ENCODE results near the gene TNFRSF4. TPM values are rescaled to one million over a fixed set of nuclear protein-coding genes. Genes with fewer than 3 reads are reported as not detected.
A peak's percentile ranks its signal among the peaks of the same experiment; 100 is the strongest.

The TNFRSF4 gene
- total RNA-seq, 2 experiments from 2014 or later: 340 to 418 TPM

- no peak for ATAC-seq
- peaks cover 4% of the 10 kb centered on the region for H3K27me3 Mint-ChIP-seq
- no peaks in the 10 kb centered on the region for H3K4me1 Mint-ChIP-seq
- ChIA-PET POLR2A (no interaction called here), CTCF (no interaction called here)
- H3K36me3 Mint-ChIP-seq (ENCODE audit: low read depth): no peaks in the 10 kb centered on the region
- H3K27ac Mint-ChIP-seq: no peak overlapping the region
- intact Hi-C loops (cut with DNase I, micrococcal nuclease): no loop called here
- no peaks in the 10 kb centered on the region for H3K9me3 Mint-ChIP-seq (ENCODE audit: low read depth)
- H3K4me3 Mint-ChIP-seq: no peak overlapping the region
- DNase-seq: no peak
Measured at GRCh38 chr1:1243266-1243660, 29.3 kb upstream of the TNFRSF4 start.

DNA sequence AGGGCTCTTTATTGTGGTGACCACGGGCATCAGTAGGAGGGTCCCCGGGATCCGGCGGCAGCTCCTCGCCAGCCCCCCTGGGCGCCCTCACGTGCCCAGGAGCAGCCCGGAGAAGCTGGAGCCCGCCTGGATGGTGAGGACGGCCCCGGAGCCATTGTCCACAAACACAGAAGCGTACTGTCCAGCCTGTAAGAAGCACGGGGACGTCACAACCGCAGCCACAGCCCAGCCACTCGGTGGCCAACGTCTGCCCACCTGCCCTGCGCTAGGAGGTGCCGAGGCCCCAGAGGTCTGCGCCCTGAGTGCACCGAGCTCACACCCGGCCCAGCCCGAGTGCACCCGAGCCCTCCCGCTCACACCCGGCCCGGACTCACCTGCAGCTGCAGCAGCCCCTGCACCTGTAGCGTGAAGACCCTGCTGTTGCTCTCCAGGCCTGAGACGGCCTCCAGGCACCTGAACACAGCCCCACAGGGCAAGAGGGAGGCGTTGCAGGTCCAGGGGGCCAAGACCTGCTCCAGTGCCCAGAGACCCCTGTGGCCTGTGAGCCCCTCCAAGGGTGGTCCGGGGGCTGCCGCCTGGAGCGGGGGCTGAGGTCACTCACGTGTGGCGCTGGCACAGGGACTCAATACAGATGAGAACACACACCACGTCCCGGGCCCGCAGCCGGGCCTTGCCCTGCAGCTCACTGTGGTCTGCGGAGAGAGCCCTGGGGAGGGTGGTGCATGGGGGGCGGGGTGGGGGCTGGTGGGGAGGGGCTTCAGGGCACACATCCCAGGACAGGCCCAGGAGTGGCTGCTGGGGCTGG is 28.7 kb upstream of the TNFRSF4 start:
- peaks cover 4% of the 10 kb centered on the region for H3K27me3 Mint-ChIP-seq
- CTCF ChIA-PET: no interaction called here
- ATAC-seq (no peak), DNase-seq (no peak)
- H3K4me3 Mint-ChIP-seq: no peak overlapping the region
- POLR2A ChIA-PET: no interaction called here
- no peak overlapping the region for H3K27ac Mint-ChIP-seq
- intact Hi-C loops (cut with DNase I, micrococcal nuclease): no loop called here
- no peaks in the 10 kb centered on the region for H3K4me1 Mint-ChIP-seq
- no peaks in the 10 kb centered on the region for H3K9me3 Mint-ChIP-seq (ENCODE audit: low read depth)
- H3K36me3 Mint-ChIP-seq (ENCODE audit: low read depth): no peaks in the 10 kb centered on the region

- Mint-ChIP-seq H3K4me3 (no peak overlapping the region), H3K27ac (no peak overlapping the region), H3K27me3 (peaks cover 2% of the 10 kb centered on the region), H3K36me3 (ENCODE audit: low read depth) (no peaks in the 10 kb centered on the region), H3K4me1 (no peaks in the 10 kb centered on the region), H3K9me3 (ENCODE audit: low read depth) (no peaks in the 10 kb centered on the region)
- ATAC-seq: no peak
- ChIA-PET POLR2A (no interaction called here), CTCF (no interaction called here)
- intact Hi-C loops (cut with DNase I, micrococcal nuclease): no loop called here
- DNase-seq: no peak
Measured at GRCh38 chr1:1241588-1242219, 27.8 kb upstream of the TNFRSF4 start.

DNA sequence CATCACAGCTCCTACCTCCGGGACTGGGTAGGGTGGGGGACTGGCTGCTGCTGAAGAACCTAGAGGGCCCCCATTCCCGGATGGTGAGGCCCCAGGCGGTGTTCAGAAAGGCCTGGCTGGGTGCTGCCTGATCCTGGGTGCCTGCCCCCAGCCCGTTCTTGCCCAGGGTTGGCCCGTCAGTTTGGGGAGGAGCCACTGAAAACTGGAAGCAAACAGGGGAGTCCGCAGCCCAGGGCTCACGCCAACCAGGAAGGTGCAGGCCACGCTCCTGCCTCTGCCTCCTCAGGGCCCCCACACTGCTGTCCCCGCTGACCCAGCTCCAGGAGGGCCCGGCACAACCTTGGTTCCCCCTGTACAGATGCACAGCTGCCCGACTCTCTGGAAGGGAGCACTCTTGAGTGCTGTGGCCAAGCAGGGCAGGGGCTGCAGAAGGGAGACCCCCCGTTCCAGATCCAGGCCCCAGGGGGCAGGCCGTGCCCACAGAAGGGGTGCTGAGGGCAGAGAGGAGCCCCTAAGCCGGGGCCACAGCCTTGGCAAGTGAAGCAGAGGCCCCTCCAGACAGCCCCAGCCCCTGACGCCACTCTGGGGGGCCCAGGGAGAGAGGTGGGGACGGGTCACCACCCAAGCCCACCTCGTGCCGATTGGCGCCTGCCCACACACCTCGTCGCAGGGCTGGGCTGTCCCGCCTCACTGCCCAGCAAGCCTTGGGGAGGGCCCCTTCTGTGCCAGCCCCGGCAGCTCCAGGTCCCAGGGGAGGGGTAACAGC is 27.1 kb upstream of the TNFRSF4 start:
- CTCF ChIA-PET: no interaction called here
- DNase-seq (no peak), ATAC-seq (no peak)
- POLR2A ChIA-PET: interaction anchor here (0.6 kb wide), 1 partner anchor 95 kb away, joined by 3 read pairs; no protein-coding TSS in a partner anchor
- H3K27ac Mint-ChIP-seq: no peak overlapping the region
- intact Hi-C loops (cut with DNase I, micrococcal nuclease): no loop called here
- no peaks in the 10 kb centered on the region for H3K4me1 Mint-ChIP-seq
- H3K36me3 Mint-ChIP-seq (ENCODE audit: low read depth): no peaks in the 10 kb centered on the region
- no peaks in the 10 kb centered on the region for H3K9me3 Mint-ChIP-seq (ENCODE audit: low read depth)
- H3K4me3 Mint-ChIP-seq: no peak overlapping the region
- H3K27me3 Mint-ChIP-seq: peaks cover 2% of the 10 kb centered on the region

- ATAC-seq: no peak
- Mint-ChIP-seq H3K4me1 (no peaks in the 10 kb centered on the region), H3K9me3 (ENCODE audit: low read depth) (no peaks in the 10 kb centered on the region), H3K4me3 (no peak overlapping the region), H3K27ac (no peak overlapping the region), H3K36me3 (ENCODE audit: low read depth) (no peaks in the 10 kb centered on the region), H3K27me3 (no peaks in the 10 kb centered on the region)
- DNase-seq: no peak
- POLR2A ChIA-PET: interaction anchor here (0.6 kb wide), 1 partner anchor 94 kb away, joined by 3 read pairs; no protein-coding TSS in a partner anchor
- intact Hi-C loops (cut with DNase I, micrococcal nuclease): no loop called here
- CTCF ChIA-PET: interaction anchor here (0.8 kb wide), 1 partner anchor 119 kb away, joined by 3 read pairs; no protein-coding TSS in a partner anchor
Measured at GRCh38 chr1:1240348-1240732, 26.4 kb upstream of the TNFRSF4 start.

DNA sequence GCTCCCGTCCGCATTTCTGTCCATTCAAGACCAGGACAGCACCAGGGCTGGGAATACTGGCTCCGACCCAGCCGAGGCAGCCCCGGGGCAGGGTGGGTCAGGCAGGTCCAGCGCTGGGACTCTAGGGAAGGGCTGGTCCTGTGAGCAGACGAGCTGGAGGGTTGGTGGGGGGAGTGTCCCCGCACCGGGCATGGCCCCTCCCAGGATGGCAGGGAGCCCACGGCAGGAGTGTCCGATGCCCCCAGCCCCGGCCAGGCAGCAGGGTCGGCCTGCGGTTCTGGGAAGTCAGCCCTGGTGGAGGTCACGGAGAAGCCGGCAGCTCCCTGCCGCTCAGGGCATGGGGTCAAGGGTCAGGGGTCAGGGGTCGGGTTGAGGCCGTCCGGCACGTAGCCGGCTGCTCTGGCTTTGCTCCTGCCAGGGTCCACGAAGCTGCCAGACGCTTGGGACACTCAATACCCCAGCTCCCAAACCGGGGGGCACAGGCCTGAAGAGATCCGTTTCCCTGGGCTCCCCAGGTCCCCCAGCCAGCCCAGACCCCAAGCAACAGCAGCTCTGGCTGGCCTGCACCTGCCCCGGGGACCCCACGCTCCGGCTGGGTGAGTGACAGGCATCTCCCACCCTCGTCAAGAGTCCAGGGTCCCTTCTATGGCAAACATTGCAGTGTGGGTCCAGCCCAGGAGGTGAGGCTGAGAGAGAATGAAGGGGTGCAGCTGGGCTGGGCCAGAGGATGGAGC is 25.8 kb upstream of the TNFRSF4 start:
- no peaks in the 10 kb centered on the region for H3K36me3 Mint-ChIP-seq (ENCODE audit: low read depth)
- CTCF ChIA-PET: interaction anchor here (0.8 kb wide), 1 partner anchor 118 kb away, joined by 3 read pairs; no protein-coding TSS in a partner anchor
- DNase-seq: no peak
- H3K9me3 Mint-ChIP-seq (ENCODE audit: low read depth): no peaks in the 10 kb centered on the region
- H3K4me3 Mint-ChIP-seq: no peak overlapping the region
- no peaks in the 10 kb centered on the region for H3K4me1 Mint-ChIP-seq
- no peaks in the 10 kb centered on the region for H3K27me3 Mint-ChIP-seq
- intact Hi-C loops (cut with DNase I, micrococcal nuclease): no loop called here
- no peak for ATAC-seq
- POLR2A ChIA-PET: no interaction called here
- H3K27ac Mint-ChIP-seq: no peak overlapping the region

- H3K4me1 Mint-ChIP-seq: peaks cover 5% of the 10 kb centered on the region
- H3K4me3 Mint-ChIP-seq: no peak overlapping the region
- ATAC-seq: no peak
- POLR2A ChIA-PET: no interaction called here
- H3K27me3 Mint-ChIP-seq: no peaks in the 10 kb centered on the region
- H3K9me3 Mint-ChIP-seq (ENCODE audit: low read depth): no peaks in the 10 kb centered on the region
- peaks cover 5% of the 10 kb centered on the region for H3K36me3 Mint-ChIP-seq (ENCODE audit: low read depth)
- H3K27ac Mint-ChIP-seq: no peak overlapping the region
- CTCF ChIA-PET: interaction anchor here (0.8 kb wide), 1 partner anchor 118 kb away, joined by 3 read pairs; no protein-coding TSS in a partner anchor
- no peak for DNase-seq
- intact Hi-C loops (cut with DNase I, micrococcal nuclease): no loop called here
Measured at GRCh38 chr1:1239227-1239613, 25.3 kb upstream of the TNFRSF4 start.

DNA sequence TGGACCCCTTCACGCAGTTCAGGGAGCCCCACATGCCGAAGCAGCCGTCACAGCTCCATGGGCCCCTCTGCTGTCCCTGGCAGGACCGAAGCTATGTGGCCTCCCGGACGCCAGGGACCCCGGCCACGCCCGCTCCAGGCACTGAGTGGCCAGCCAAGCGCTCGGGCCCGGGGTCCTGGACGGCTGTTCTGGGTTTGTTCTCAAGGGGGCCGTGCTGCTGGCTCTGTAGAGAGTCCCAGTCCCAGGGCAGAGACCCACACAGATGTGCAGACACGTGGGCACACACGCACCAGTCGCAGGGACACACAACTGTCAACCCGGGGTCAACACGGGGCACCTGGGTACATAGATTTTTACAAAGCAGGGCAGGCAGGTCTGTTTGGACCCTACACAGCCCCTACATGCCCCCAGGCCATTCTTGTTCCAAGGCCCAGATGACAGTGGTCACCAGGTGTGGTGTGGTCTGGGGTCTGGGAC is 24.8 kb upstream of the TNFRSF4 start:
- Mint-ChIP-seq H3K27ac (no peak overlapping the region), H3K27me3 (no peaks in the 10 kb centered on the region), H3K9me3 (ENCODE audit: low read depth) (no peaks in the 10 kb centered on the region), H3K4me1 (peaks cover 10% of the 10 kb centered on the region), H3K36me3 (ENCODE audit: low read depth) (peaks cover 10% of the 10 kb centered on the region), H3K4me3 (no peak overlapping the region)
- DNase-seq (no peak), ATAC-seq (no peak)
- intact Hi-C loops (cut with DNase I, micrococcal nuclease): no loop called here
- ChIA-PET POLR2A (no interaction called here), CTCF (no interaction called here)

GRCh38 chr1:1237874-1238701 is 24.1 kb upstream of the TNFRSF4 start:
- intact Hi-C loops (cut with DNase I, micrococcal nuclease): no loop called here
- ChIA-PET POLR2A (no interaction called here), CTCF (no interaction called here)
- H3K27me3 Mint-ChIP-seq: no peaks in the 10 kb centered on the region
- DNase-seq (no peak), ATAC-seq (peak; percentile 47)
- H3K27ac Mint-ChIP-seq: no peak overlapping the region
- H3K4me3 Mint-ChIP-seq: no peak overlapping the region
- H3K9me3 Mint-ChIP-seq (ENCODE audit: low read depth): no peaks in the 10 kb centered on the region
- H3K36me3 Mint-ChIP-seq (ENCODE audit: low read depth): peaks cover 14% of the 10 kb centered on the region
- H3K4me1 Mint-ChIP-seq: peaks cover 14% of the 10 kb centered on the region

DNA sequence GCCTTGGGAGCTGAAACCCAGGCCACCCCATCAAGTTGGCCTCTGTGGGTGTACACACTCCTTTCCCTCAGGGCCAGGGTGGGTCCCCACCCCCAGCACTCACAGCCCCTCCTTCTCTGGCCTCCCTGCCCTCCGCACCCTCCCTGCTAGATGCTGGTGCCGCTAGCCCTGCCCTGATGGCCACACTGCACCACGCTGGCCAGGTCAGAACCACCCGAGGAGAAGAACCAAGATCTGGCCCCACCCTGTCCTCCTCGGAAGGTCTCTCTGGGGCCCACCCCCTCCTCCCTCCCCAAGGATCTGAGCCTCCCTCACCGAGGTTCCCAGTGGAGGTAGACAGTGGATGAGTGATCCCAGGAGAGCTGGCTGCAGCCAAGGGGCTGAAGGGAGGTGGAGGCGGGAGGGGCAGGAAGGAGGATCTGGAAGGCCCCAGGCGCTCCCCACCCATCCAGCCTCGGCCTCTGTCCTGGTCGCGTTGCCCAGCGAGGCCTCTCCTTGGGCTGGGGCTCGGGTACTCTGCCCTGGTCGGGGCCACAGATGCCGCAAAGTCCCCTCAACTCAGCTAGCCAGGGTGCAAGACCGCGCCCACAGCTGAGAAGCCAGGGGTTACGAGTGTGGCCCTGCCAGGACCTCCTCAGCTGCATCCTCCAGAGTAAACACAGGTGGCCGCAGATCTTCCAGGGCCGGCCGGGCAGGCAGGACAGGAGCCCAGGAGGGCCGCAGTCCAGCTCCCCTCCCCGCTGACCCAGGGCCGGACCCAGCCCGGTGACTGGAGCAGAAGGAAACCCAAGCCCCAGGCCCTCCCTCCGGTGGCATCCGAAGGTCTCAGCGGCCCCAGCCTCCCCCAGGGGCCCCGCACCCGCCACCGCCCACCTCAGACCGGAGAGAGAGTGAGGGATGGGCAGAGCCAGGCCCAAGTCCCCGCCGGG is 23.3 kb upstream of the TNFRSF4 start:
- peaks cover 14% of the 10 kb centered on the region for H3K36me3 Mint-ChIP-seq (ENCODE audit: low read depth)
- ChIA-PET POLR2A (no interaction called here), CTCF (interaction anchor here (0.6 kb wide), 1 partner anchor 324 kb away, joined by 3 read pairs; no protein-coding TSS in a partner anchor)
- no peaks in the 10 kb centered on the region for H3K9me3 Mint-ChIP-seq (ENCODE audit: low read depth)
- H3K27me3 Mint-ChIP-seq: no peaks in the 10 kb centered on the region
- no peak for DNase-seq
- ATAC-seq: no peak
- no peak overlapping the region for H3K4me3 Mint-ChIP-seq
- no peak overlapping the region for H3K27ac Mint-ChIP-seq
- H3K4me1 Mint-ChIP-seq: peaks cover 14% of the 10 kb centered on the region
- intact Hi-C loops (cut with DNase I, micrococcal nuclease): no loop called here

All from activated CD4-positive, alpha-beta T cell treated with anti-CD3 and anti-CD28 coated beads for 36 hours (primary cell).